ENCODE data around the gene AFF2.

DNA sequence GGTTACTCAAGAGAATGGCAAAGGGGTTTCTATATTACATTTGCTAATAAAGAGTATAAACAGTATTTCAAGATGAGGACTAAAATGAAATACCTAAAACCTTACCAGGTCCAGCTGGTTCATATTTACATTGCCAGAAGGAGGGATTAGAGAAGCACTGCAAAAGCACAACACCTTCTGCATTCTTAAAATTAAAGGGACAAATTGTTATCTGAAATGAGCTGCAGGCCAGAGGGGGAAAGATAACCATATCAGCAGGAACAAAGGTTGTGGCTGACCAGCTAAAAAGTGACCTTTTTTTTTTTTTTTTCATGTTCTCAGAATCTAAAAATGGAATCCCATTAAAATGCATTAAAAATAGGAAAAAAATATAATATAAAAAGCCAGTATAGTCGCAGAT lies 39.7 kb downstream of the AFF2 start:
- TF ChIP-seq POLR2A (IDR thresholded peaks at IDR 0.05; ENCODE audit: low read depth, low read length) (no peak), POLR2AphosphoS5 (IDR thresholded peaks at IDR 0.05; ENCODE audit: low read depth, low read length) (no peak), TAF1 (IDR thresholded peaks at IDR 0.05; ENCODE audit: borderline replicate concordance, low read depth, low read length) (no peak)

Measured in GM12892 (cell line).